Uterus (tissue), 4 donors: ENCODE results near the gene DKK3. TPM values are rescaled to one million over a fixed set of nuclear protein-coding genes. Genes with fewer than 3 reads are reported as not detected.

Experiments
- DNase-seq, 2 donors: peaks; one replicate each; pipeline ENCODE4 v3.0.0-alpha.2; 2019 to 2020
- H3K27ac ChIP-seq, 2 donors: fragments of 200-600 bp; sonication (generic); 1 replicate in 1 of 2; 2 replicates in 1 of 2; pipeline ENCODE4 v1.5.1; 2016 to 2018
- H3K27me3 ChIP-seq, 2 donors: fragments of 200-600 bp; sonication (generic); one replicate each; pipeline ENCODE4 v1.5.1; 2018 to 2019; ENCODE audit warnings: control low read depth in 1 of 2
- H3K36me3 ChIP-seq, 2 donors: fragments of 200-600 bp; sonication (generic); one replicate each; pipeline ENCODE4 v1.5.1; 2019; ENCODE audit warnings: control low read depth in 1 of 2
- H3K4me1 ChIP-seq, 2 donors: fragments of 200-600 bp; sonication (generic); one replicate each; pipeline ENCODE4 v1.5.1; 2018 to 2019; ENCODE audit warnings: control low read depth in 1 of 2
- H3K4me3 ChIP-seq, 2 donors: fragments of 200-600 bp; sonication (generic); 1 replicate in 1 of 2; 2 replicates in 1 of 2; pipeline ENCODE4 v1.5.1; 2018 to 2019; ENCODE audit warnings: mild to moderate bottlenecking in 1 of 2
- H3K9me3 ChIP-seq, 2 donors: fragments of 200-600 bp; sonication (generic); one replicate each; pipeline ENCODE4 v1.5.1; 2019; ENCODE audit warnings: control low read depth in 1 of 2
- POLR2A ChIP-seq, 2 donors: fragments of 450-650 bp; IDR thresholded peaks; one replicate each; pipeline ENCODE4 v1.6.1; 2016; ENCODE audit warnings: antibody characterized with exemption in 2 of 2, mild to moderate bottlenecking in 1 of 2, moderate library complexity in 1 of 2
- intact Hi-C: fragments of 100-400 bp; cut with DNase I; formaldehyde crosslinking; loops from one replicate; pipeline ENCODE4 v1.15.1; 2023; ENCODE audit warnings: low total_unique reads
- total RNA-seq, 4 donors: library from RNA; depleted of rRNA in 3 of 4; stranded (reverse); fragments of >200 nt in 3 of 4; gene quantifications; one replicate each; pipeline versions ENCODE4 v1.1.0 to v1.2.4, GENCODE V29; 2014 to 2023
- TF ChIP-seq, protein P1 (sequence below), 4 experiments: fragments of 200-600 bp in 2 of 4; fragments of 450-650 bp in 2 of 4; sonication (generic) in 2 of 4; IDR thresholded peaks; one replicate each; pipeline ENCODE4 v1.5.1; 2016 to 2019; ENCODE audit warnings: antibody characterized with exemption in 4 of 4, mild to moderate bottlenecking in 2 of 4, moderate library complexity in 1 of 4
- donor health status: DM: yes; HTN: yes; CAD: no.

DKK3 gene
- total RNA-seq, 4 donors from 2014 or later = 26.4 to 151 (median 99.0) TPM

DNA sequence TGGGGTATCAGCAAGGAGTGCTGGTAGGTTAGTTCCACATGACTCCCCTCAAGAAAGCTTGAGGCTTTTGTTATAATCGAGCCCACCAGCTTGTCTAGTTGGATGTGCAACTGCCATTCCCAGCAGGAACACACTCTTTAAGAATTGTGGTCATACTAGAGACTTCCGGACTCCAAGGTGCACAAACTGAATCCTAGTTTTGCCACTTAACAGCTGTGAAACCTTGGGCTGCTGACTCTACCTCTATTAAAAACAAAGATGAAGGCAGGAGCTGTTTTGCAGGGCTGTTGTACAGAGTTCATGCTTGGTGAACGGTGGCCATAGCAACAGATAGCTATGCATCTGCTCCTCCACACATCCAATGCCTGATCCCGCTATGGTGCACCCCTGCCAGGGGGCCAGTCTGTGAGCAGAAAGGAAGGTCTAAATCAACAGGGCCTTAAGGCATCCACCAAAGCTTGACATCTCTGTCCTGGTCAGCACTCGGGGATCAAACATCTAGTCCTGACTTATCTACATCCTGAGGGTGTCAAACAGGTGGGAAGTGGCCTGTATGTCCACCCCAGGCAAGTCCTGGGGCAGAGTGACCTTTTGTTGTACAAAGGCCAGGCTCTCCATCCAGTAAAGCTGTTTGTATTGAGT, 36.4 kb downstream of the DKK3 start:
- peak overlapping the region; percentile 66 to 82 for H3K27ac ChIP-seq
- intact Hi-C loops = no loop called here
- no peaks in the 10 kb centered on the region for H3K36me3 ChIP-seq

DNA sequence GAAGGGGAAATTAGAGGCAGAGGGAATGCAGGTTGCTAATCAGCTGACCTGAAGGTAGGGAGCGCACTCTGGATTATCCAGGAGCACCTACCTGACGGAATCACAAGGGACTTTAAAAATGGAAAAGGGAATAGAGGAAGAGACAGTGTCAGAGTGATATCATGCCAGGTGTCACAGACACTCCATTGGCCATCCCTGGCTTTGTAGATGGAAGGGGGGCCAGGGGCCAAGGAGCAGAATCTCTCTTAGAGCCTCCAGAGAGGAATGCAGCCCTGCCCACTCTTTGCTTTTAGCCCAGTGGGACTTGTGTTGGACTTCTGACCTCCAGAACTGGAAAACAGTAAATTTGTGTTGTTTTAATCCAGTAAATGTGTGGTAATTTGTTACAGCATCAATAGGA, 37.9 kb downstream of the DKK3 start:
- intact Hi-C loops = no loop called here
- no peak for DNase-seq
- Histone ChIP-seq H3K4me1 (peaks cover 14 to 15% of the 10 kb centered on the region in 2 donors), H3K27me3 (no peaks in the 10 kb centered on the region), H3K4me3 (no peak overlapping the region), H3K36me3 (no peaks in the 10 kb centered on the region), H3K9me3 (no peaks in the 10 kb centered on the region), H3K27ac (no peak overlapping the region)
- TF ChIP-seq, protein P1, sequence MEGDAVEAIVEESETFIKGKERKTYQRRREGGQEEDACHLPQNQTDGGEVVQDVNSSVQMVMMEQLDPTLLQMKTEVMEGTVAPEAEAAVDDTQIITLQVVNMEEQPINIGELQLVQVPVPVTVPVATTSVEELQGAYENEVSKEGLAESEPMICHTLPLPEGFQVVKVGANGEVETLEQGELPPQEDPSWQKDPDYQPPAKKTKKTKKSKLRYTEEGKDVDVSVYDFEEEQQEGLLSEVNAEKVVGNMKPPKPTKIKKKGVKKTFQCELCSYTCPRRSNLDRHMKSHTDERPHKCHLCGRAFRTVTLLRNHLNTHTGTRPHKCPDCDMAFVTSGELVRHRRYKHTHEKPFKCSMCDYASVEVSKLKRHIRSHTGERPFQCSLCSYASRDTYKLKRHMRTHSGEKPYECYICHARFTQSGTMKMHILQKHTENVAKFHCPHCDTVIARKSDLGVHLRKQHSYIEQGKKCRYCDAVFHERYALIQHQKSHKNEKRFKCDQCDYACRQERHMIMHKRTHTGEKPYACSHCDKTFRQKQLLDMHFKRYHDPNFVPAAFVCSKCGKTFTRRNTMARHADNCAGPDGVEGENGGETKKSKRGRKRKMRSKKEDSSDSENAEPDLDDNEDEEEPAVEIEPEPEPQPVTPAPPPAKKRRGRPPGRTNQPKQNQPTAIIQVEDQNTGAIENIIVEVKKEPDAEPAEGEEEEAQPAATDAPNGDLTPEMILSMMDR (IDR thresholded peaks at IDR 0.05) = no peak
- TF ChIP-seq POLR2A (IDR thresholded peaks at IDR 0.05) = no peak

More for the DNA sequence above, 36.4 kb downstream of the DKK3 start:
- H3K27me3 ChIP-seq = no peaks in the 10 kb centered on the region
- H3K4me3 ChIP-seq = no peak overlapping the region
- no peaks in the 10 kb centered on the region for H3K9me3 ChIP-seq
- H3K4me1 ChIP-seq = peaks cover 22 to 25% of the 10 kb centered on the region in 2 donors
- TF ChIP-seq, protein P1 (IDR thresholded peaks at IDR 0.05) = no peak
- no peak for TF ChIP-seq POLR2A (IDR thresholded peaks at IDR 0.05)
- DNase-seq = no peak

DNA sequence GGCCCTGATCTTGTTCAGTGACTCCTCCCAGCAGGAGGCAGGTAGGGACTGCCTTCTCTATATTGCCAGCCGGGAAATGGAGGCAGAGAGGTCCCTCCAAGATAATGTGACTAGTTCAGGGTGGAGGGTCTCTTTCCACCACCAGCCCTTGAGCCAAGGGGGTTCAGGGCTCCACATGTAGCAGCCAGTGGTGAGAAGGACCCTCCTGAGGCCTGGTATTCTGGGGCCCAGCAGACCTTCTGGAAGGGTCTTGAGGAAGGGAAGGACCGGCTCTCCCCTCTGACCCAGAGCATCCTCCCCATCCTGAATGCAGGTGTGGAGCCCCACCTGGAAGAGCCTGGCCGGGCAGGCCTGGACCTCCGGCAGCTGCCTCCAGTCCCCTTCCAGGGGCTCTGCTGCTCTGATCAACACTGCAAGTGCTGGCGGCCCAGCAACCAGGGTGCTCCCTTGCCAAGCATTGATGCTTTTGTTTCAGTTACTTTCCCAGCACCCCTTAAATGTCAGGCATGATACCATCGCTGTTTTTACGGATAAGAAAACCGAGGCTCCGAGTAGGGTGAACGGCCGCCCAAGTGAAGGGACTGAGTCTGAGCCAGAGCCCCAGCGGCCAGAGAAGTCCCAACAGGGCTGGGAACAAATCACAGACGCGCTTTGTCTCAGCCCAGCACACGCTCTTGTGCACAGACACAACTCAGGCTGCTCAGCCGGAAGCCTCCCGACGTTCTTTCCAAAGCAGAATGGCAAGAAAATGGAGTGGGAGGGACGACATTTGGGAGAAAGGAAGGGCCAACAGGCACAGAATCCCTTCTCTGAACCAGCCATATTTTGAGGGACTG, 38.8 kb downstream of the DKK3 start:
- H3K9me3 ChIP-seq = no peaks in the 10 kb centered on the region
- no peak for TF ChIP-seq POLR2A (IDR thresholded peaks at IDR 0.05)
- TF ChIP-seq, protein P1 (IDR thresholded peaks at IDR 0.05) = no peak
- H3K36me3 ChIP-seq = no peaks in the 10 kb centered on the region
- H3K27ac ChIP-seq = peak overlapping the region; percentile 29 to 48
- H3K4me3 ChIP-seq = no peak overlapping the region
- H3K4me1 ChIP-seq = peaks cover 14 to 15% of the 10 kb centered on the region in 2 donors
- H3K27me3 ChIP-seq = no peaks in the 10 kb centered on the region
- DNase-seq = no peak
- intact Hi-C loops = no loop called here

DNA sequence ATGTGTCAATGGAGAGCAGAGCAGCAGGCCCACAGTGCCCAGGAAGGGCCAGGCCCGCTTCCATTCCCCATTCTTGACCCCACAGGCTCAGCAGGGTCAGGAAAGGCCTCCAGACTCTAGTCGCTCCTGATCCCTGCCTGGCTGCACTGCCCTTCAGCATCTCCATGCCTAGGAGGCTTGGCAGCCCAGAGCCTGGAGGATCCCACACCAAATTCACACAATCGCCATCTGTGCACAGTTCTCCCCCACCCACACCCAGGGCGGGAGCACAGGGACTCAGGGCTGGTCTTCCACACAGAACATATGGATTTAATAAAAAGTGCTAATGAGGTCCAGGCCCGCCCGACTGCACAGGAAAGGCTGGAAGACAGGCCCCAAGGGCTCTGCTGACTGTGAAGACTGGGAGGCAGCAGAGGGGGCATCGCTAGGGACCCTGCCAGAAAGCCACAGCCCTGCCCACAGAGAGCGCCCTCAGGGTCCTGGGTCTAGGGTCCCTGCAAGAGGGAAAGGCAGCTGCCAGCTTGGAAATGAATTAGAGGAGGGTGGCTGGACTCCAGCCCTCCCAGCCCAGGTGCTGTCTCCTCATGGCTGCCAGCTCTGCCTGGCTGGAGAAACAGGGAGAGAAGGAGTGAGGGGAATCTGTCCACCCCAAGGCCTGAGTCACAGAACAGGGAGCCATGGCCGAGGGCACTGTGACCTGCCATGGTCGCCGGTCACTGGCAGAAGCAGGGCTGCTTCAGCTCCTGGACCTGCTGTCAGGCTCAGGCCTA, 39.7 kb downstream of the DKK3 start:
- DNase-seq = no peak
- Histone ChIP-seq H3K36me3 (no peaks in the 10 kb centered on the region), H3K27me3 (no peaks in the 10 kb centered on the region), H3K4me1 (peaks cover 12 to 15% of the 10 kb centered on the region in 2 donors), H3K4me3 (no peak overlapping the region), H3K27ac (peak overlapping the region; percentile 29 to 48), H3K9me3 (no peaks in the 10 kb centered on the region)
- intact Hi-C loops = no loop called here
- TF ChIP-seq, protein P1 (IDR thresholded peaks at IDR 0.05) = no peak
- TF ChIP-seq POLR2A (IDR thresholded peaks at IDR 0.05) = no peak
